H9 (cell line): ENCODE results near the gene ASS1. TPM values are rescaled to one million over a fixed set of nuclear protein-coding genes. Genes with fewer than 3 reads are reported as not detected.

Experiments used
- DNase-seq: peaks from one replicate; pipeline ENCODE4 v3.0.0-alpha.2; 2017
- H2AFZ ChIP-seq: one replicate; pipeline ENCODE4 v1.6.1; 2013; ENCODE audit warnings: mild to moderate bottlenecking, low read length, control low read depth, moderate library complexity
- H2AK5ac ChIP-seq: 2 replicates; pipeline ENCODE4 v1.6.1; 2013; ENCODE audit warnings: low read length, control low read depth, mixed read lengths; ENCODE audit not compliant: insufficient read length
- H2BK120ac ChIP-seq: one replicate; pipeline ENCODE4 v1.6.1; 2013; ENCODE audit warnings: low read depth, mild to moderate bottlenecking, low read length, control low read depth, inconsistent platforms; ENCODE audit not compliant: poor library complexity, severe bottlenecking
- H2BK12ac ChIP-seq: 2 replicates; pipeline ENCODE4 v1.6.1; 2013; ENCODE audit warnings: low read length, control low read depth, mixed read lengths, low read depth; ENCODE audit not compliant: insufficient read length
- H2BK15ac ChIP-seq: 2 replicates; pipeline ENCODE4 v1.6.1; 2013; ENCODE audit warnings: low read depth, low read length, control low read depth
- H2BK20ac ChIP-seq: one replicate; pipeline ENCODE4 v1.6.1; 2013; ENCODE audit warnings: low read depth, mild to moderate bottlenecking, low read length, control low read depth, inconsistent platforms; ENCODE audit not compliant: poor library complexity, severe bottlenecking
- H2BK5ac ChIP-seq: 2 replicates; pipeline ENCODE4 v1.6.1; 2013; ENCODE audit warnings: low read length, control low read depth, mixed read lengths; ENCODE audit not compliant: insufficient read length
- H3K14ac ChIP-seq: 2 replicates; pipeline ENCODE4 v1.6.1; 2013; ENCODE audit warnings: low read length, control low read depth; ENCODE audit not compliant: insufficient read depth
- H3K18ac ChIP-seq: 2 replicates; pipeline ENCODE4 v1.6.1; 2013; ENCODE audit warnings: low read depth, mild to moderate bottlenecking, mixed read lengths, low read length, control low read depth; ENCODE audit not compliant: insufficient read length
- H3K23ac ChIP-seq: 2 replicates; pipeline ENCODE4 v1.6.1; 2013; ENCODE audit warnings: low read length, control low read depth, mixed read lengths, low read depth; ENCODE audit not compliant: insufficient read length
- H3K23me2 ChIP-seq: 2 replicates; pipeline ENCODE4 v1.6.1; 2013; ENCODE audit warnings: low read depth, mild to moderate bottlenecking, mixed read lengths, low read length, control low read depth; ENCODE audit not compliant: insufficient read length, poor library complexity, severe bottlenecking
- H3K27ac ChIP-seq: 2 replicates; pipeline ENCODE4 v1.5.1; 2013; ENCODE audit warnings: low read length, control low read depth, mixed read lengths, low read depth; ENCODE audit not compliant: insufficient read length
- H3K27me3 ChIP-seq: 2 replicates; pipeline ENCODE4 v1.6.1; 2013; ENCODE audit warnings: low read length, control low read depth, inconsistent platforms; ENCODE audit not compliant: insufficient read depth
- H3K4ac ChIP-seq: 2 replicates; pipeline ENCODE4 v1.6.1; 2013; ENCODE audit warnings: low read depth, mild to moderate bottlenecking, control low read depth, inconsistent platforms, low read length, moderate library complexity
- H3K4me1 ChIP-seq: 2 replicates; pipeline ENCODE4 v1.6.1; 2013; ENCODE audit warnings: low read length, control low read depth, inconsistent platforms; ENCODE audit not compliant: insufficient read depth
- H3K4me2 ChIP-seq: 2 replicates; pipeline ENCODE4 v1.6.1; 2013; ENCODE audit warnings: low read length, control low read depth, mixed read lengths; ENCODE audit not compliant: insufficient read length, insufficient read depth
- H3K56ac ChIP-seq: 2 replicates; pipeline ENCODE4 v1.6.1; 2013; ENCODE audit warnings: low read depth, mild to moderate bottlenecking, mixed read lengths, low read length, control low read depth; ENCODE audit not compliant: insufficient read length
- H3K79me1 ChIP-seq: 2 replicates; pipeline ENCODE4 v1.6.1; 2013; ENCODE audit warnings: low read depth, mild to moderate bottlenecking, moderate library complexity, low read length, control low read depth, inconsistent platforms; ENCODE audit not compliant: insufficient read depth, poor library complexity, severe bottlenecking
- H3K79me2 ChIP-seq: 2 replicates; pipeline ENCODE4 v1.6.1; 2013; ENCODE audit warnings: low read length, control low read depth, inconsistent platforms; ENCODE audit not compliant: insufficient read depth
- H3K9ac ChIP-seq: 2 replicates; pipeline ENCODE4 v1.6.1; 2013; ENCODE audit warnings: low read length, control low read depth, mixed read lengths; ENCODE audit not compliant: insufficient read length; ENCODE audit errors: extremely low read depth
- H3K9me3 ChIP-seq: one replicate; pipeline ENCODE4 v1.6.1; 2013; ENCODE audit warnings: low read depth, low read length, inconsistent platforms; ENCODE audit not compliant: control insufficient read depth
- H3T11ph ChIP-seq: one replicate; pipeline ENCODE4 v1.6.1; 2013; ENCODE audit warnings: mild to moderate bottlenecking, low read length, control low read depth, inconsistent platforms
- H4K20me1 ChIP-seq: one replicate; pipeline ENCODE4 v1.6.1; 2013; ENCODE audit not compliant: control insufficient read depth, insufficient read length, insufficient read depth
- H4K5ac ChIP-seq: 2 replicates; pipeline ENCODE4 v1.6.1; 2013; ENCODE audit warnings: low read depth, mild to moderate bottlenecking, mixed read lengths, low read length, control low read depth; ENCODE audit not compliant: insufficient read length
- H4K8ac ChIP-seq: replicated peaks from 2 replicates; pipeline ENCODE4 v1.6.1; 2013; ENCODE audit warnings: low read length, control low read depth, mixed read lengths, low read depth; ENCODE audit not compliant: insufficient read length
- H4K91ac ChIP-seq: 2 replicates; pipeline ENCODE4 v1.6.1; 2013; ENCODE audit warnings: low read depth, mild to moderate bottlenecking, moderate library complexity, mixed read lengths, low read length, control low read depth; ENCODE audit not compliant: insufficient read length
- H3K27ac Mint-ChIP-seq, 3 experiments: 2 replicates in 2 of 3; 3 replicates in 1 of 3; pipeline ENCODE4 v1.8.0; 2020 to 2021; ENCODE audit warnings: mixed read lengths in 3 of 3, mild to moderate bottlenecking in 1 of 3, moderate library complexity in 1 of 3
- H3K27me3 Mint-ChIP-seq: 2 replicates; pipeline ENCODE4 v1.8.0; 2021; ENCODE audit warnings: low read depth, mild to moderate bottlenecking, moderate library complexity, mixed read lengths
- H3K36me3 Mint-ChIP-seq, 3 experiments: 2 replicates in 2 of 3; 3 replicates in 1 of 3; pipeline ENCODE4 v1.8.0; 2020 to 2021; ENCODE audit warnings: low read depth in 3 of 3, mixed read lengths in 3 of 3; ENCODE audit not compliant: insufficient read depth in 1 of 3
- H3K4me1 Mint-ChIP-seq, 2 experiments: 2 replicates each; pipeline ENCODE4 v1.8.0; 2020; ENCODE audit warnings: mixed read lengths in 2 of 2
- H3K4me3 Mint-ChIP-seq, 2 experiments: 2 replicates in 1 of 2; 3 replicates in 1 of 2; pipeline ENCODE4 v1.8.0; 2020 to 2021; ENCODE audit warnings: mild to moderate bottlenecking in 2 of 2, mixed read lengths in 2 of 2, moderate library complexity in 1 of 2
- H3K9me3 Mint-ChIP-seq, 2 experiments: 2 replicates in 1 of 2; 3 replicates in 1 of 2; pipeline ENCODE4 v1.8.0; 2020; ENCODE audit warnings: mild to moderate bottlenecking in 2 of 2, mixed read lengths in 2 of 2, moderate library complexity in 1 of 2
- CTCF ChIP-seq: fragments of 200-600 bp; sonication (generic); conservative IDR thresholded peaks from 3 replicates; pipeline ENCODE4 v1.8.0; 2021; ENCODE audit warnings: antibody characterized with exemption, mild to moderate bottlenecking
- WGBS: extraction: QIAGEN DNeasy Blood & Tissue Kit; methylation state at CpG from one replicate; pipeline ENCODE4 v1.1.7; 2013; ENCODE audit warnings: missing lambda C conversion rate, low lambda C conversion rate, mixed read lengths; ENCODE audit not compliant: insufficient read length; ENCODE audit errors: extremely low coverage; 5-methylcytosine and 5-hydroxymethylcytosine counted together
- total RNA-seq: library from RNA; stranded (reverse); gene quantifications from 2 replicates; pipeline ENCODE4 v1.2.1, GENCODE V29; 2021

Gene ASS1
- total RNA-seq, 1 experiment from 2014 or later: 118 TPM

GRCh38 chr9:130409246-130409645 is 35.5 kb upstream of the ASS1 start:
- no peak overlapping the region for H4K91ac ChIP-seq
- H2BK20ac ChIP-seq: no peak overlapping the region
- H3K27ac ChIP-seq: no peak overlapping the region
- H3K27me3 ChIP-seq: no peaks in the 10 kb centered on the region
- DNase-seq: no peak
- no peak overlapping the region for H3K14ac ChIP-seq
- H3K27me3 Mint-ChIP-seq: no peaks in the 10 kb centered on the region; the same call in 1 of the 2 replicates
- H2BK5ac ChIP-seq: no peak overlapping the region
- no peak overlapping the region for H2AK5ac ChIP-seq
- no peaks in the 10 kb centered on the region for H3K4me1 Mint-ChIP-seq
- H3K4me1 ChIP-seq: no peaks in the 10 kb centered on the region
- H3K4me3 Mint-ChIP-seq: no peak overlapping the region
- no peak overlapping the region for H3K56ac ChIP-seq
- H3K4ac ChIP-seq: no peak overlapping the region
- no peak overlapping the region for H3K23ac ChIP-seq
- H2BK120ac ChIP-seq: no peak overlapping the region
- no peaks in the 10 kb centered on the region for H3K23me2 ChIP-seq
- no peak overlapping the region for H3K27ac Mint-ChIP-seq
- H3K79me1 ChIP-seq: no peaks in the 10 kb centered on the region
- no peak overlapping the region for H4K5ac ChIP-seq
- WGBS: no CpG with 5 or more reads among the region's 4 CpGs
- no peak overlapping the region for H2BK15ac ChIP-seq
- H3K79me2 ChIP-seq: no peaks in the 10 kb centered on the region
- H4K8ac ChIP-seq: no peak overlapping the region
- H3K36me3 Mint-ChIP-seq: peaks cover 0 to 15% (median 3%) of the 10 kb centered on the region in 3 experiments; a peak in 4 of 7 replicates
- H2BK12ac ChIP-seq: no peak overlapping the region
- no peak for TF ChIP-seq CTCF
- H4K20me1 ChIP-seq: no peaks in the 10 kb centered on the region
- H3K9me3 Mint-ChIP-seq: no peaks in the 10 kb centered on the region; a peak in 1 of 5 replicates
- no peak overlapping the region for H2AFZ ChIP-seq
- H3T11ph ChIP-seq: no peak overlapping the region
- H3K18ac ChIP-seq: no peak overlapping the region
- H3K9ac ChIP-seq: no peak overlapping the region
- H3K9me3 ChIP-seq: no peaks in the 10 kb centered on the region
- no peak overlapping the region for H3K4me2 ChIP-seq
